H1 (cell line): ENCODE measurements around the gene ARHGEF16.

Experiments used
- ATF2 ChIP-seq: IDR thresholded peaks from 2 replicates; pipeline ENCODE4 v1.6.1; 2012; ENCODE audit warnings: low read length, inconsistent platforms
- BRCA1 ChIP-seq: IDR thresholded peaks from 2 replicates; pipeline ENCODE4 v1.6.1; 2012; ENCODE audit warnings: low read depth, low read length, improper control_type of control experiment
- CBX8 ChIP-seq: fragments of 300-800, 300-1000 bp; sonication (generic); IDR thresholded peaks from 2 replicates; pipeline ENCODE4 v1.7.1; 2016; ENCODE audit warnings: low read depth, low read length, borderline replicate concordance
- CHD2 ChIP-seq: IDR thresholded peaks from 2 replicates; pipeline ENCODE4 v1.6.1; 2012; ENCODE audit warnings: low read length, improper control_type of control experiment
- CTCF ChIP-seq, 3 experiments: IDR thresholded peaks; 1 replicate in 2 of 3; 2 replicates in 1 of 3; pipeline versions ENCODE4 v1.5.1 to v1.6.1; 2011; ENCODE audit warnings: low read length in 3 of 3, mild to moderate bottlenecking in 3 of 3, inconsistent platforms in 2 of 3, low read depth in 1 of 3, moderate library complexity in 1 of 3; ENCODE audit not compliant: insufficient read depth in 1 of 3; ENCODE audit errors: control extremely low read depth in 1 of 3
- EZH2 ChIP-seq: fragments of 200-600 bp; sonication (generic); IDR thresholded peaks from 2 replicates; pipeline ENCODE4 v1.7.1; 2012; ENCODE audit warnings: low read depth, mild to moderate bottlenecking, moderate library complexity, low read length, inconsistent platforms; ENCODE audit not compliant: severe bottlenecking
- KDM1A ChIP-seq: fragments of 200-600, 300-600 bp; sonication (generic); IDR thresholded peaks from 2 replicates; pipeline ENCODE4 v1.7.1; 2016; ENCODE audit warnings: mild to moderate bottlenecking, low read length, borderline replicate concordance
- MAFK ChIP-seq: IDR thresholded peaks from 2 replicates; pipeline ENCODE4 v1.6.1; 2012; ENCODE audit warnings: low read depth, mild to moderate bottlenecking, improper control_type of control experiment, low read length
- RNF2 ChIP-seq: fragments of 200-900, 300-1000 bp; sonication (generic); IDR thresholded peaks from 2 replicates; pipeline ENCODE4 v1.7.1; 2016; ENCODE audit warnings: borderline replicate concordance, low read depth, mild to moderate bottlenecking, antibody characterized with exemption, low read length; ENCODE audit not compliant: poor library complexity, severe bottlenecking; ENCODE audit errors: missing control alignments
- SIN3A ChIP-seq, 2 experiments: IDR thresholded peaks in 1 of 2; conservative IDR thresholded peaks in 1 of 2; 2 replicates each; pipeline ENCODE4 v1.6.1; 2011 to 2012; ENCODE audit warnings: low read length in 2 of 2, improper control_type of control experiment in 1 of 2, low read depth in 1 of 2, mild to moderate bottlenecking in 1 of 2
- SP1 ChIP-seq: IDR thresholded peaks from 2 replicates; pipeline ENCODE4 v1.6.1; 2011; ENCODE audit warnings: low read depth, low read length
- TF ChIP-seq, protein P1 (sequence below): IDR thresholded peaks from 2 replicates; pipeline ENCODE4 v1.6.1; 2012; ENCODE audit warnings: inconsistent platforms

DNA sequence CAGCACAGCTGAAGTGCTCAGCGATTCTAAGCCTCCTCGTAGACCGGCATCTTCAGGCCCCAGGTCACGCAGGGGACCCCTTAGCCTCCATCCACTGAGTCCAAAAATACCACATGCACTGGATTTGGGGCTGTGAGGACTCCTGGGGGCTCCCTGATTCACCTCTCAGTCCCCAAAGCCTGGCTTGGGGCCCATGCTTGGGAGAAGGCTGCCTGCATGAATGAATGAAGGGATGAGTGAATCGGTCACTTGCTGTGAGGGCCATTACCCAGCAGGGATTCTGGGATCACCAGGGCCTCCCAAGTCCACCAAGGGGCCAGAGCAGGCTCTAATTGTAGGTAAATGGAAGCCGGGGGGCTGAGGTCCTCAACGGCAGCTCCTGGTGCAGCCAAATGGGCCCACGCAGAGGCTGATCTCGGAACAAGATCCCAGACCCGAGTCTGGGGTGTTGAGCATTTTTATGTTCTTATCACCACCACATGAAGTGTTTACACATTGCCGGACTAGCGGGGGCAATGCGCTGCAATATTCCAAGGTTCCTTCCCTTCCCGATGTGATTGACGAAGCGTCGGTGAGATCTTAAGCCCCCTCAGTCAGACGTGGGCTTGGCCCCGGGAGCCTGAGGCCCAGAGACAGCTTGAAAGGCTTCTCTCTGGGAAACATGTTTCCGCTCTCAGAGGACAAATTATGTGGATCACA, 13.6 kb upstream of the ARHGEF16 start:
- TF ChIP-seq CTCF (IDR thresholded peaks at IDR 0.05; ENCODE audit: control extremely low read depth in 1 of 3, insufficient read depth in 1 of 3, low read depth in 1 of 3, low read length in 3 of 3) (no peak), RNF2 (no peak), CBX8 (no peak), MAFK (no peak), ATF2 (no peak), BRCA1 (no peak), EZH2 (no peak), CHD2 (no peak), SIN3A (conservative IDR thresholded peaks at IDR 0.05 in 1 of 2, IDR thresholded peaks at IDR 0.05 in 1 of 2; ENCODE audit: low read depth in 1 of 2, low read length in 2 of 2) (no peak), SP1 (no peak), KDM1A (no peak)
- TF ChIP-seq, protein P1, sequence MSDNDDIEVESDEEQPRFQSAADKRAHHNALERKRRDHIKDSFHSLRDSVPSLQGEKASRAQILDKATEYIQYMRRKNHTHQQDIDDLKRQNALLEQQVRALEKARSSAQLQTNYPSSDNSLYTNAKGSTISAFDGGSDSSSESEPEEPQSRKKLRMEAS: no peak
